GM23338 (cell line): ENCODE data around the gene ETV5. TPM values are rescaled to one million over a fixed set of nuclear protein-coding genes. Genes with fewer than 3 reads are reported as not detected.
"Not testable (repeated sequence)": the region's sequence is repeated elsewhere in the genome, so short reads cannot be mapped to it uniquely, and the experiment has no call there.

Experiments used
- ATAC-seq: fragments of 200-7000 bp; cut with Tn5 transposase; 3 replicates; pipeline ENCODE4 v1.9.1; 2020
- DNase-seq: peaks from one replicate; pipeline ENCODE4 v3.0.0-alpha.2; 2015; ENCODE audit warnings: low spot score
- H2AFZ ChIP-seq: fragments of 200-600 bp; sonication (generic); 2 replicates; pipeline ENCODE4 v1.8.0; 2016; ENCODE audit warnings: antibody characterized with exemption, mild to moderate bottlenecking, moderate library complexity
- H3F3A ChIP-seq: fragments of 200-600 bp; sonication (generic); replicated peaks from 2 replicates; pipeline ENCODE4 v1.8.0; 2017; ENCODE audit warnings: antibody characterized with exemption, mixed run types, low read depth
- H3K27ac ChIP-seq: fragments of 200-600 bp; sonication (generic); 2 replicates; pipeline ENCODE4 v1.6.1; 2016; ENCODE audit warnings: low read depth
- H3K27me3 ChIP-seq: fragments of 200-600 bp; sonication (generic); 2 replicates; pipeline ENCODE4 v1.8.0; 2016; ENCODE audit warnings: mild to moderate bottlenecking, mixed run types, moderate library complexity; ENCODE audit not compliant: insufficient read depth
- H3K36me3 ChIP-seq: fragments of 200-600 bp; sonication (generic); 2 replicates; pipeline ENCODE4 v1.8.0; 2016; ENCODE audit warnings: mild to moderate bottlenecking; ENCODE audit not compliant: insufficient read depth
- H3K4me1 ChIP-seq: fragments of 200-600 bp; sonication (generic); 2 replicates; pipeline ENCODE4 v1.8.0; 2016; ENCODE audit warnings: mild to moderate bottlenecking, moderate library complexity; ENCODE audit not compliant: insufficient read depth
- H3K4me2 ChIP-seq: fragments of 200-600 bp; sonication (generic); 2 replicates; pipeline ENCODE4 v1.7.1; 2017; ENCODE audit warnings: mixed run types
- H3K4me3 ChIP-seq: fragments of 200-600 bp; sonication (generic); 2 replicates; pipeline ENCODE4 v1.6.1; 2016; ENCODE audit warnings: mixed run types
- H3K79me2 ChIP-seq: fragments of 200-600 bp; sonication (generic); replicated peaks from 2 replicates; pipeline ENCODE4 v1.8.0; 2017; ENCODE audit warnings: mild to moderate bottlenecking; ENCODE audit not compliant: insufficient read depth
- H3K9me2 ChIP-seq: fragments of 200-600 bp; sonication (generic); 2 replicates; pipeline ENCODE4 v1.8.0; 2017; ENCODE audit not compliant: insufficient read depth
- H4K20me1 ChIP-seq: fragments of 200-600 bp; sonication (generic); replicated peaks from 2 replicates; pipeline ENCODE4 v1.8.0; 2017; ENCODE audit warnings: mild to moderate bottlenecking; ENCODE audit not compliant: insufficient read depth
- H3K27ac Mint-ChIP-seq: 2 replicates; pipeline ENCODE4 v1.8.0; 2020; ENCODE audit warnings: inconsistent platforms, mild to moderate bottlenecking, moderate library complexity, mixed read lengths
- H3K27me3 Mint-ChIP-seq: 3 replicates; pipeline ENCODE4 v1.8.0; 2022; ENCODE audit warnings: low read depth, mild to moderate bottlenecking, moderate library complexity, mixed read lengths, inconsistent platforms; ENCODE audit not compliant: insufficient read depth, poor library complexity
- H3K36me3 Mint-ChIP-seq: 3 replicates; pipeline ENCODE4 v1.8.0; 2021; ENCODE audit warnings: low read depth, mild to moderate bottlenecking, inconsistent platforms, moderate library complexity, mixed read lengths
- H3K4me1 Mint-ChIP-seq: 3 replicates; pipeline ENCODE4 v1.8.0; 2020; ENCODE audit warnings: mild to moderate bottlenecking, inconsistent platforms, mixed read lengths
- H3K4me3 Mint-ChIP-seq: 3 replicates; pipeline ENCODE4 v1.8.0; 2021; ENCODE audit warnings: moderate library complexity, mild to moderate bottlenecking, inconsistent platforms, mixed read lengths
- H3K9me3 Mint-ChIP-seq: 3 replicates; pipeline ENCODE4 v1.8.0; 2020; ENCODE audit warnings: moderate library complexity, mild to moderate bottlenecking, inconsistent platforms, mixed read lengths
- CREB1 ChIP-seq: fragments of 250-450 bp; sonication (Bioruptor Pico); IDR thresholded peaks from 2 replicates; pipeline ENCODE4 v1.5.0; 2020; ENCODE audit warnings: low read depth, mild to moderate bottlenecking, moderate library complexity
- CTCF ChIP-seq, 2 experiments: fragments of 200-600 bp in 1 of 2; sonication (generic) in 1 of 2; conservative IDR thresholded peaks; 2 replicates each; pipeline versions ENCODE4 v1.5.1 to v1.6.1; 2016 to 2017; ENCODE audit warnings: antibody characterized with exemption in 2 of 2, low read depth in 2 of 2, mild to moderate bottlenecking in 2 of 2, moderate library complexity in 1 of 2
- ETS1 ChIP-seq: IDR thresholded peaks from 2 replicates; pipeline ENCODE4 v1.6.1; 2016; ENCODE audit warnings: antibody characterized with exemption
- EZH2 ChIP-seq: fragments of 200-600 bp; sonication (generic); IDR thresholded peaks from one replicate; pipeline ENCODE4 v1.8.0; 2017; ENCODE audit warnings: antibody characterized with exemption, mild to moderate bottlenecking, low read depth; ENCODE audit not compliant: unreplicated experiment
- EZH2phosphoT487 ChIP-seq: fragments of 200-600 bp; sonication (generic); IDR thresholded peaks from one replicate; pipeline ENCODE4 v1.8.1; 2018; ENCODE audit warnings: antibody characterized with exemption; ENCODE audit not compliant: unreplicated experiment
- JUNB ChIP-seq: IDR thresholded peaks from one replicate; pipeline ENCODE4 v1.6.1; 2016; ENCODE audit warnings: antibody characterized with exemption; ENCODE audit not compliant: unreplicated experiment
- POLR2AphosphoS5 ChIP-seq: IDR thresholded peaks from 2 replicates; pipeline ENCODE4 v1.6.1; 2016; ENCODE audit warnings: antibody characterized with exemption, low read depth
- REST ChIP-seq: IDR thresholded peaks from one replicate; pipeline ENCODE4 v1.6.1; 2018; ENCODE audit warnings: antibody characterized with exemption; ENCODE audit not compliant: unreplicated experiment
- ZNF114 ChIP-seq: fragments of 250-450 bp; sonication (Bioruptor Pico); IDR thresholded peaks from 2 replicates; pipeline ENCODE4 v1.5.0; 2020; ENCODE audit warnings: mild to moderate bottlenecking, moderate library complexity
- ZNF462 ChIP-seq: fragments of 250-450 bp; sonication (Bioruptor Pico); IDR thresholded peaks from 2 replicates; pipeline ENCODE4 v1.5.0; 2020; ENCODE audit warnings: mild to moderate bottlenecking, moderate library complexity
- polyA plus RNA-seq: library from polyadenylated mRNA; unstranded; fragments of >200 nt; fragmentation: Nextera tagmentation; extraction: Ambion mirVana; gene quantifications from 2 replicates; pipeline ENCODE4 v1.2.1, GENCODE V29; 2016
- total RNA-seq: library from RNA; depleted of rRNA; stranded (reverse); fragments of >200 nt; shearing (Covaris generic); gene quantifications from 2 replicates; pipeline ENCODE4 v1.2.3, GENCODE V29; 2014

ETV5 gene
- total and polyA plus RNA-seq, 2 experiments from 2014 or later, result 33.5 to 57.1 TPM

GRCh38 chr3:186025993-186026392, 82.9 kb downstream of the ETV5 start:
- DNase-seq, H3K4me3 ChIP-seq, H3F3A ChIP-seq, H4K20me1 ChIP-seq, H3K79me2 ChIP-seq, H3K4me3 Mint-ChIP-seq, H3K27ac ChIP-seq, H3K27me3 Mint-ChIP-seq, H3K4me1 ChIP-seq, H3K9me2 ChIP-seq, H3K36me3 ChIP-seq, H3K36me3 Mint-ChIP-seq, H3K4me1 Mint-ChIP-seq, H3K27me3 ChIP-seq, H3K9me3 Mint-ChIP-seq, ATAC-seq, H3K27ac Mint-ChIP-seq, H3K4me2 ChIP-seq: not testable (repeated sequence)
- H2AFZ ChIP-seq, result peak overlapping the region; percentile 38; the same call in 1 of the 2 replicates

- Mint-ChIP-seq H3K9me3 (no peaks in the 10 kb centered on the region), H3K4me1 (peaks cover 2% of the 10 kb centered on the region; the same call in 1 of the 3 replicates), H3K27ac (no peak overlapping the region), H3K27me3 (no peaks in the 10 kb centered on the region), H3K36me3 (no peaks in the 10 kb centered on the region), H3K4me3 (no peak overlapping the region)
- no peaks in the 10 kb centered on the region for H3K36me3 ChIP-seq
- H4K20me1 ChIP-seq, result no peaks in the 10 kb centered on the region
- no peaks in the 10 kb centered on the region for H3K79me2 ChIP-seq
- H3K4me2 ChIP-seq, result no peak overlapping the region
- H2AFZ ChIP-seq, result no peak overlapping the region
- DNase-seq (no peak), ATAC-seq (no peak)
- no peak overlapping the region for H3K27ac ChIP-seq
- no peaks in the 10 kb centered on the region for H3F3A ChIP-seq
- H3K4me1 ChIP-seq, result no peaks in the 10 kb centered on the region
- H3K27me3 ChIP-seq, result no peaks in the 10 kb centered on the region
- H3K4me3 ChIP-seq, result no peak overlapping the region
- TF ChIP-seq ZNF114 (no peak), EZH2phosphoT487 (no peak), REST (no peak), CTCF (conservative IDR thresholded peaks at IDR 0.05; ENCODE audit: low read depth in 2 of 2) (no peak), ETS1 (no peak), EZH2 (no peak), CREB1 (CRISPR knock-in tag) (no peak), POLR2AphosphoS5 (no peak), ZNF462 (CRISPR knock-in tag) (no peak), JUNB (no peak)
- no peaks in the 10 kb centered on the region for H3K9me2 ChIP-seq
Observed at GRCh38 chr3:186025161-186025560, 83.7 kb downstream of the ETV5 start.
